IMR-90 (cell line): ENCODE data around the gene SDK1. TPM values are rescaled to one million over a fixed set of nuclear protein-coding genes. Genes with fewer than 3 reads are reported as not detected.

Experiments used
- ATAC-seq: fragments of 200-7000 bp; cut with Tn5 transposase; 2 replicates; pipeline ENCODE4 v1.9.1; 2020; ENCODE audit warnings: low read depth, mild to moderate bottlenecking, moderate library complexity
- BruUV-seq: library from RNA; stranded (reverse); fragments of 400-500 nt; replicated peaks from 2 replicates; lab custom pipeline; 2021; lab: Mats Ljungman, UMichigan
- CTCF ChIA-PET: fragments of 300-600 bp; formaldehyde crosslinking; extraction: SDS; loops from one replicate; lab custom pipeline; 2021; ENCODE audit warnings: antibody characterized with exemption; lab: Yijun Ruan, JAX
- POLR2A ChIA-PET: fragments of 300-600 bp; sonication (Branson Sonifier 250); formaldehyde crosslinking; loops from one replicate; lab custom pipeline; 2022; ENCODE audit warnings: antibody characterized with exemption; ENCODE audit not compliant: unreplicated experiment; lab: Charles Lee
- DNase-seq: peaks from one replicate; pipeline ENCODE4 v3.0.0; 2013
- H2AFZ ChIP-seq: replicated peaks from 2 replicates; pipeline ENCODE3; 2013; ENCODE audit warnings: low read length, mild to moderate bottlenecking; ENCODE audit not compliant: poor library complexity
- H2AK5ac ChIP-seq: 2 replicates; pipeline ENCODE4 v1.6.1; 2013; ENCODE audit warnings: low read depth, low read length, inconsistent platforms
- H2AK9ac ChIP-seq: replicated peaks from 2 replicates; pipeline ENCODE3; 2013; ENCODE audit warnings: mild to moderate bottlenecking, low read depth, low read length, moderate library complexity; ENCODE audit not compliant: poor library complexity
- H2BK120ac ChIP-seq: 2 replicates; pipeline ENCODE4 v1.6.1; 2013; ENCODE audit warnings: low read depth, low read length, inconsistent platforms
- H2BK15ac ChIP-seq: 3 replicates; pipeline ENCODE4 v1.6.1; 2013; ENCODE audit warnings: low read depth, low read length, inconsistent platforms
- H2BK20ac ChIP-seq: 2 replicates; pipeline ENCODE4 v1.6.1; 2013; ENCODE audit warnings: low read depth, mild to moderate bottlenecking, inconsistent platforms, low read length, moderate library complexity
- H2BK5ac ChIP-seq: 2 replicates; pipeline ENCODE4 v1.6.1; 2013; ENCODE audit warnings: mild to moderate bottlenecking, low read depth, low read length, inconsistent platforms; ENCODE audit not compliant: poor library complexity, severe bottlenecking
- H3K14ac ChIP-seq: replicated peaks from 2 replicates; pipeline ENCODE4 v1.6.1; 2013; ENCODE audit warnings: low read depth, low read length, inconsistent platforms
- H3K18ac ChIP-seq: 2 replicates; pipeline ENCODE4 v1.6.1; 2013; ENCODE audit warnings: low read depth, low read length, control low read depth
- H3K23ac ChIP-seq: 2 replicates; pipeline ENCODE4 v1.6.1; 2013; ENCODE audit warnings: low read depth, low read length, inconsistent platforms
- H3K27ac ChIP-seq: 2 replicates; pipeline ENCODE4 v1.5.1; 2013; ENCODE audit warnings: mild to moderate bottlenecking, control low read depth, low read length; ENCODE audit not compliant: insufficient read depth
- H3K27me3 ChIP-seq: 2 replicates; pipeline ENCODE4 v1.6.1; 2013; ENCODE audit warnings: low read length; ENCODE audit not compliant: control insufficient read depth, insufficient read depth
- H3K36me3 ChIP-seq: 2 replicates; pipeline ENCODE4 v1.6.1; 2013; ENCODE audit warnings: low read length, mixed read lengths; ENCODE audit not compliant: control insufficient read depth, insufficient read depth
- H3K4ac ChIP-seq: 2 replicates; pipeline ENCODE4 v1.6.1; 2013; ENCODE audit warnings: low read depth, low read length, inconsistent platforms
- H3K4me1 ChIP-seq: 2 replicates; pipeline ENCODE4 v1.6.1; 2013; ENCODE audit warnings: low read length, mixed read lengths; ENCODE audit not compliant: control insufficient read depth, insufficient read depth
- H3K4me2 ChIP-seq: 2 replicates; pipeline ENCODE4 v1.6.1; 2013; ENCODE audit warnings: low read depth, mild to moderate bottlenecking, control low read depth, low read length, moderate library complexity
- H3K4me3 ChIP-seq: 2 replicates; pipeline ENCODE4 v1.5.1; 2013; ENCODE audit warnings: low read depth, mild to moderate bottlenecking, control low read depth, low read length, moderate library complexity; ENCODE audit not compliant: insufficient read depth
- H3K56ac ChIP-seq: 2 replicates; pipeline ENCODE4 v1.6.1; 2013; ENCODE audit warnings: low read length, inconsistent platforms; ENCODE audit not compliant: insufficient read depth; ENCODE audit errors: extremely low read depth
- H3K79me1 ChIP-seq, 2 experiments: 2 replicates each; pipeline ENCODE4 v1.6.1; 2013; ENCODE audit warnings: low read length in 2 of 2, inconsistent platforms in 1 of 2, low read depth in 1 of 2
- H3K9ac ChIP-seq: 2 replicates; pipeline ENCODE4 v1.6.1; 2013; ENCODE audit warnings: low read depth, low read length, control low read depth
- H3K9me1 ChIP-seq: 2 replicates; pipeline ENCODE4 v1.6.1; 2013; ENCODE audit warnings: low read length, inconsistent platforms; ENCODE audit not compliant: insufficient read depth
- H3K9me3 ChIP-seq: 2 replicates; pipeline ENCODE4 v1.6.1; 2013; ENCODE audit warnings: low read length; ENCODE audit not compliant: control insufficient read depth, insufficient read depth
- H4K20me1 ChIP-seq: 2 replicates; pipeline ENCODE4 v1.6.1; 2013; ENCODE audit warnings: low read length, inconsistent platforms; ENCODE audit not compliant: insufficient read depth
- H4K5ac ChIP-seq: 2 replicates; pipeline ENCODE4 v1.6.1; 2013; ENCODE audit warnings: mild to moderate bottlenecking, low read depth, low read length, control low read depth
- H4K8ac ChIP-seq, 2 experiments: 2 replicates each; pipeline ENCODE4 v1.6.1; 2013; ENCODE audit warnings: low read depth in 2 of 2, low read length in 2 of 2, control low read depth in 1 of 2, inconsistent platforms in 1 of 2
- H4K91ac ChIP-seq: 2 replicates; pipeline ENCODE4 v1.6.1; 2013; ENCODE audit warnings: low read depth, low read length, inconsistent platforms; ENCODE audit not compliant: insufficient read depth
- BHLHE40 ChIP-seq: fragments of 150-350 bp; IDR thresholded peaks from 2 replicates; pipeline ENCODE4 v1.6.1; 2016; ENCODE audit warnings: mild to moderate bottlenecking, low read depth, low read length
- CEBPB ChIP-seq: IDR thresholded peaks from 2 replicates; pipeline ENCODE4 v1.6.1; 2012; ENCODE audit warnings: low read depth, low read length, improper control_type of control experiment
- CHD1 ChIP-seq: IDR thresholded peaks from 2 replicates; pipeline ENCODE4 v1.6.1; 2012; ENCODE audit warnings: low read depth, low read length, improper control_type of control experiment
- CTCF ChIP-seq: conservative IDR thresholded peaks from 2 replicates; pipeline ENCODE4 v1.5.1; 2012; ENCODE audit warnings: mild to moderate bottlenecking, low read depth, low read length, improper control_type of control experiment
- ELK1 ChIP-seq: fragments of 150-350 bp; IDR thresholded peaks from 2 replicates; pipeline ENCODE4 v1.6.1; 2016; ENCODE audit warnings: low read depth, mild to moderate bottlenecking, low read length, moderate library complexity, borderline replicate concordance
- FOS ChIP-seq: fragments of 150-350 bp; IDR thresholded peaks from 2 replicates; pipeline ENCODE4 v1.6.1; 2016; ENCODE audit warnings: low read depth, low read length
- MAFK ChIP-seq: IDR thresholded peaks from 2 replicates; pipeline ENCODE4 v1.6.1; 2012; ENCODE audit warnings: low read depth, low read length, improper control_type of control experiment
- MAZ ChIP-seq: IDR thresholded peaks from 2 replicates; pipeline ENCODE4 v1.6.1; 2012; ENCODE audit warnings: low read depth, mild to moderate bottlenecking, low read length, improper control_type of control experiment, moderate library complexity, borderline replicate concordance
- MXI1 ChIP-seq: IDR thresholded peaks from 2 replicates; pipeline ENCODE4 v1.6.1; 2012; ENCODE audit warnings: low read depth, mild to moderate bottlenecking, low read length, moderate library complexity, borderline replicate concordance
- NFE2L2 ChIP-seq: fragments of 150-350 bp; IDR thresholded peaks from 2 replicates; pipeline ENCODE4 v1.6.1; 2016; ENCODE audit warnings: low read depth, mild to moderate bottlenecking, low read length
- POLR2A ChIP-seq: IDR thresholded peaks from 2 replicates; pipeline ENCODE4 v1.6.1; 2012; ENCODE audit warnings: mild to moderate bottlenecking, low read depth, low read length
- RAD21 ChIP-seq: IDR thresholded peaks from 2 replicates; pipeline ENCODE4 v1.6.1; 2012; ENCODE audit warnings: low read length, improper control_type of control experiment
- RCOR1 ChIP-seq: IDR thresholded peaks from 2 replicates; pipeline ENCODE4 v1.6.1; 2012; ENCODE audit warnings: mild to moderate bottlenecking, low read length, improper control_type of control experiment; ENCODE audit not compliant: insufficient replicate concordance
- RFX5 ChIP-seq: IDR thresholded peaks from 2 replicates; pipeline ENCODE4 v1.8.0; 2012; ENCODE audit warnings: low read depth, mild to moderate bottlenecking, low read length, moderate library complexity
- SMC3 ChIP-seq: fragments of 150-350 bp; IDR thresholded peaks from 2 replicates; pipeline ENCODE4 v1.6.1; 2016; ENCODE audit warnings: low read depth, mild to moderate bottlenecking, antibody characterized with exemption, low read length, moderate library complexity
- USF2 ChIP-seq: fragments of 150-350 bp; IDR thresholded peaks from 2 replicates; pipeline ENCODE4 v1.6.1; 2017; ENCODE audit warnings: mild to moderate bottlenecking, antibody characterized with exemption, low read length, low read depth
- WGBS, 2 experiments: methylation state at CpG; one replicate each; pipeline versions ENCODE4 v1.1.5 to v1.1.7; 2013; ENCODE audit warnings: missing lambda C conversion rate in 2 of 2; ENCODE audit not compliant: insufficient read length in 1 of 2; ENCODE audit errors: extremely low coverage in 2 of 2; 5-methylcytosine and 5-hydroxymethylcytosine counted together
- dilution Hi-C: fragments of 300-500 bp; cut with HindIII; formaldehyde crosslinking; loops from one replicate; pipeline ENCODE4 v1.14.3; 2018; ENCODE audit warnings: low sequenced_read_pairs; ENCODE audit not compliant: unreplicated experiment
- in situ Hi-C: fragments of 300-500 bp; cut with MboI; formaldehyde crosslinking; loops from 3 replicates; pipeline ENCODE4 v1.14.3; 2019; ENCODE audit warnings: low sequenced_read_pairs, inconsistent platforms, mixed read lengths
- intact Hi-C: fragments of 100-400 bp; cut with micrococcal nuclease; formaldehyde crosslinking; loops from 2 replicates; pipeline ENCODE4 v1.10.0; 2022
- polyA plus RNA-seq, 3 experiments: library from polyadenylated mRNA; depleted of rRNA; stranded (reverse); fragments of >200 nt; gene quantifications; 2 replicates each; pipeline ENCODE4 v1.2.3, GENCODE V29; 2012; ENCODE audit warnings: low replicate concordance in 1 of 3
- total RNA-seq: library from RNA; depleted of rRNA; stranded (reverse); fragments of >200 nt; gene quantifications from 2 replicates; pipeline ENCODE4 v1.2.3, GENCODE V29; 2012

The SDK1 gene
- total and polyA plus RNA-seq, 2 of the 4 experiments (the other 2 are of a cell fraction): 1.5 to 1.6 TPM

- WGBS, 2 experiments: no CpG with 5 or more reads among the region's 11 CpGs
- no peak overlapping the region for H4K8ac ChIP-seq
- no peak overlapping the region for H2AK5ac ChIP-seq
- H3K9ac ChIP-seq: no peak overlapping the region
- no peak overlapping the region for H2BK20ac ChIP-seq
- ChIA-PET POLR2A (no interaction called here), CTCF (no interaction called here)
- H3K23ac ChIP-seq: no peak overlapping the region
- H3K4me1 ChIP-seq: no peaks in the 10 kb centered on the region
- H3K9me3 ChIP-seq: peaks cover 29% of the 10 kb centered on the region
- no peak for TF ChIP-seq NFE2L2
- TF ChIP-seq SMC3: no peak
- no peak for TF ChIP-seq CHD1
- TF ChIP-seq MAZ: no peak
- TF ChIP-seq ELK1: no peak
- TF ChIP-seq MXI1: no peak
- TF ChIP-seq BHLHE40: no peak
- TF ChIP-seq POLR2A: no peak
- TF ChIP-seq RCOR1: no peak
- no peak for TF ChIP-seq RAD21
- TF ChIP-seq USF2: no peak
- no peak for TF ChIP-seq CTCF
- TF ChIP-seq FOS: no peak
- TF ChIP-seq MAFK: no peak
- no peak for TF ChIP-seq CEBPB
- no peak for TF ChIP-seq RFX5
- H3K4me3 ChIP-seq: no peak overlapping the region
- H3K27ac ChIP-seq: no peak overlapping the region
- intact Hi-C loops: no loop called here
- no peak for DNase-seq
- no peak overlapping the region for H3K4me2 ChIP-seq
- no peaks in the 10 kb centered on the region for H3K79me1 ChIP-seq
- H3K56ac ChIP-seq: no peak overlapping the region
- BruUV-seq: no TSS peak
- H2BK5ac ChIP-seq: no peak overlapping the region
- H3K18ac ChIP-seq: no peak overlapping the region
- no peak for ATAC-seq
- H4K91ac ChIP-seq: no peak overlapping the region
- H2AFZ ChIP-seq: no peak overlapping the region
- H2BK120ac ChIP-seq: no peak overlapping the region
- no peaks in the 10 kb centered on the region for H3K27me3 ChIP-seq
- in situ Hi-C loops: no loop called here
- H3K14ac ChIP-seq: no peak overlapping the region
- no peaks in the 10 kb centered on the region for H3K36me3 ChIP-seq
- H3K4ac ChIP-seq: no peak overlapping the region
- dilution Hi-C loops: no loop called here
- H2AK9ac ChIP-seq: no peak overlapping the region
- H4K5ac ChIP-seq: no peak overlapping the region
- H4K20me1 ChIP-seq: no peaks in the 10 kb centered on the region
- H3K9me1 ChIP-seq: no peaks in the 10 kb centered on the region
- H2BK15ac ChIP-seq: no peak overlapping the region
Measured at GRCh38 chr7:4020086-4020485, 719.0 kb downstream of the SDK1 start.
